SU-DHL-6 (cell line): ENCODE results near the gene SPNS3.

Source experiments
- H2AFZ ChIP-seq: fragments of 200-600 bp; sonication (generic); 2 replicates; pipeline ENCODE4 v1.6.1; 2014; ENCODE audit warnings: low read depth, mild to moderate bottlenecking, moderate library complexity, mixed read lengths, antibody characterized with exemption, low read length; ENCODE audit not compliant: severe bottlenecking
- H3F3A ChIP-seq: fragments of 200-600 bp; shearing (Covaris generic); 2 replicates; pipeline ENCODE4 v1.6.0; 2016; ENCODE audit warnings: antibody characterized with exemption, mild to moderate bottlenecking; ENCODE audit not compliant: insufficient read depth
- H3K27ac ChIP-seq: fragments of 200-600 bp; sonication (generic); 2 replicates; pipeline ENCODE4 v1.5.1; 2016; ENCODE audit warnings: low read depth, mild to moderate bottlenecking, low read length, moderate library complexity, mixed read lengths
- H3K27me3 ChIP-seq: fragments of 200-600 bp; sonication (generic), shearing (Covaris generic); 2 replicates; pipeline ENCODE4 v1.6.0; 2014; ENCODE audit warnings: mild to moderate bottlenecking, low read length
- H3K36me3 ChIP-seq: fragments of 200-600 bp; sonication (generic); 2 replicates; pipeline ENCODE4 v1.6.1; 2014; ENCODE audit warnings: mild to moderate bottlenecking, low read length, mixed read lengths
- H3K4me2 ChIP-seq: fragments of 300-600, 200-600 bp; shearing (Covaris generic), sonication (generic); 2 replicates; pipeline ENCODE4 v1.6.0; 2014; ENCODE audit warnings: low read length, low read depth, mild to moderate bottlenecking; ENCODE audit not compliant: poor library complexity, severe bottlenecking
- H3K4me3 ChIP-seq: fragments of 200-600 bp; sonication (generic); 2 replicates; pipeline ENCODE4 v1.5.1; 2014; ENCODE audit warnings: antibody characterized with exemption, low read length, mild to moderate bottlenecking, mixed read lengths; ENCODE audit not compliant: insufficient read depth, poor library complexity, severe bottlenecking
- H3K79me2 ChIP-seq: fragments of 200-600 bp; sonication (generic); 2 replicates; pipeline ENCODE4 v1.6.1; 2014; ENCODE audit warnings: mild to moderate bottlenecking, low read length, moderate library complexity; ENCODE audit not compliant: insufficient read depth
- H3K9ac ChIP-seq: fragments of 200-600 bp; sonication (generic); 2 replicates; pipeline ENCODE4 v1.7.0; 2014; ENCODE audit warnings: mild to moderate bottlenecking, low read length
- H3K9me2 ChIP-seq: fragments of 200-600 bp; sonication (generic); replicated peaks from 2 replicates; pipeline ENCODE4 v1.6.1; 2014; ENCODE audit warnings: low read length; ENCODE audit not compliant: insufficient read depth
- H3K9me3 ChIP-seq: fragments of 200-600 bp; sonication (generic); 2 replicates; pipeline ENCODE4 v1.6.1; 2014; ENCODE audit warnings: low read length, mixed read lengths; ENCODE audit not compliant: insufficient read depth
- H4K20me1 ChIP-seq: fragments of 200-600 bp; sonication (generic); 2 replicates; pipeline ENCODE4 v1.6.1; 2014; ENCODE audit warnings: low read depth, mild to moderate bottlenecking, antibody characterized with exemption, low read length, moderate library complexity, mixed read lengths
- EZH2phosphoT487 ChIP-seq: fragments of 200-600 bp; sonication (generic), shearing (Covaris generic); conservative IDR thresholded peaks from 2 replicates; pipeline ENCODE4 v1.6.1; 2018; ENCODE audit warnings: mild to moderate bottlenecking, antibody characterized with exemption, low read length, moderate library complexity, mixed read lengths
- TF ChIP-seq, protein P1 (sequence below): fragments of 200-600 bp; sonication (generic); IDR thresholded peaks from one replicate; pipeline ENCODE4 v1.5.1; 2017; ENCODE audit warnings: antibody characterized with exemption, mild to moderate bottlenecking, low read length, moderate library complexity; ENCODE audit not compliant: insufficient read depth, poor library complexity, severe bottlenecking

SPNS3 gene

DNA sequence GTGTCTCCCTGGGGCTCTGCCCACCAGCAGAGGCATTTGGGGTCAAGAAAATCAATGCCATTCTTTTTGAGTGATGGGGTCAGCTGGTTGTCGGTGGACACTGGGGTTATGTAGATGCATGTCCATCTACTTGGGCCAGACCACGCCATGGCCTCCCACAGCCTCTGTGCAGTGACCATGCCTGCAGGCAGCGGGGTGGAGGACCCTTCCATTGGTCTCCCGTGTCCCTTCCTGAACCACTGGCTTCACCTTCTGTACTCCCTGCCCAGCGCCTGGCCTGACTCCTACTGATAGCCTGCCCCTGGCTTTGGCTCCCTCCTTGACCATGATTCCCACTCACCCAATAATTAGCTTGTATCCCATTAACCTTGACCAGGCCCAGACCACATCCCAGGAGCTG, 28.0 kb upstream of the SPNS3 start:
- Histone ChIP-seq H3F3A (no peaks in the 10 kb centered on the region), H3K4me3 (no peak overlapping the region), H4K20me1 (no peaks in the 10 kb centered on the region), H3K79me2 (no peaks in the 10 kb centered on the region), H3K9me3 (no peaks in the 10 kb centered on the region), H3K9me2 (no peaks in the 10 kb centered on the region), H3K9ac (no peak overlapping the region), H3K27me3 (no peaks in the 10 kb centered on the region), H3K27ac (no peak overlapping the region), H2AFZ (no peak overlapping the region), H3K4me2 (no peak overlapping the region), H3K36me3 (no peaks in the 10 kb centered on the region)
- TF ChIP-seq EZH2phosphoT487: no peak
- TF ChIP-seq, protein P1, sequence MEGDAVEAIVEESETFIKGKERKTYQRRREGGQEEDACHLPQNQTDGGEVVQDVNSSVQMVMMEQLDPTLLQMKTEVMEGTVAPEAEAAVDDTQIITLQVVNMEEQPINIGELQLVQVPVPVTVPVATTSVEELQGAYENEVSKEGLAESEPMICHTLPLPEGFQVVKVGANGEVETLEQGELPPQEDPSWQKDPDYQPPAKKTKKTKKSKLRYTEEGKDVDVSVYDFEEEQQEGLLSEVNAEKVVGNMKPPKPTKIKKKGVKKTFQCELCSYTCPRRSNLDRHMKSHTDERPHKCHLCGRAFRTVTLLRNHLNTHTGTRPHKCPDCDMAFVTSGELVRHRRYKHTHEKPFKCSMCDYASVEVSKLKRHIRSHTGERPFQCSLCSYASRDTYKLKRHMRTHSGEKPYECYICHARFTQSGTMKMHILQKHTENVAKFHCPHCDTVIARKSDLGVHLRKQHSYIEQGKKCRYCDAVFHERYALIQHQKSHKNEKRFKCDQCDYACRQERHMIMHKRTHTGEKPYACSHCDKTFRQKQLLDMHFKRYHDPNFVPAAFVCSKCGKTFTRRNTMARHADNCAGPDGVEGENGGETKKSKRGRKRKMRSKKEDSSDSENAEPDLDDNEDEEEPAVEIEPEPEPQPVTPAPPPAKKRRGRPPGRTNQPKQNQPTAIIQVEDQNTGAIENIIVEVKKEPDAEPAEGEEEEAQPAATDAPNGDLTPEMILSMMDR: no peak

DNA sequence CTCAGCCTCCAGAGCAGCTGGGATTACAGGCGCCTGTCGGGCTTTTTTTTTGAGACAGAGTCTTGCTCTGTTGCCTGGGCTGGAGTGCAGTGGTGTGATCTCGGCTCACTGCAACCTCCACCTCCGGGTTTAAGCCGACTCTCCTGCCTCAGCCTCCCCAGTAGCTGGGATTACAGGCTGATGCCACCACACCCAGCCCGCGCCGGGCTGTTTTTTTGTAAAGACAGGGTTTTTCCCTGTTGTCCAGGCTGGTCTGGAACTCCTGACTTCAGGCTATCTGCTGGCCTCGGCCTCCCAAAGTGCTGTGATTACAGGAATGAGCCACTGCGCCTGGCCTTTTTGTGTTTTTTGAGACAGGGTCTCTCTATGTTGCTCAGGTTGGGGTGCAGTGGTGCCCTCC, 27.4 kb upstream of the SPNS3 start:
- H3K9me2 ChIP-seq: no peaks in the 10 kb centered on the region
- H4K20me1 ChIP-seq: no peaks in the 10 kb centered on the region
- H3K79me2 ChIP-seq: no peaks in the 10 kb centered on the region
- H3K27ac ChIP-seq: no peak overlapping the region
- no peak overlapping the region for H2AFZ ChIP-seq
- H3K9ac ChIP-seq: no peak overlapping the region
- no peaks in the 10 kb centered on the region for H3K36me3 ChIP-seq
- no peaks in the 10 kb centered on the region for H3K27me3 ChIP-seq
- H3K4me2 ChIP-seq: no peak overlapping the region
- no peaks in the 10 kb centered on the region for H3K9me3 ChIP-seq
- no peak overlapping the region for H3K4me3 ChIP-seq
- H3F3A ChIP-seq: no peaks in the 10 kb centered on the region
- TF ChIP-seq EZH2phosphoT487: no peak
- TF ChIP-seq, protein P1: no peak

DNA sequence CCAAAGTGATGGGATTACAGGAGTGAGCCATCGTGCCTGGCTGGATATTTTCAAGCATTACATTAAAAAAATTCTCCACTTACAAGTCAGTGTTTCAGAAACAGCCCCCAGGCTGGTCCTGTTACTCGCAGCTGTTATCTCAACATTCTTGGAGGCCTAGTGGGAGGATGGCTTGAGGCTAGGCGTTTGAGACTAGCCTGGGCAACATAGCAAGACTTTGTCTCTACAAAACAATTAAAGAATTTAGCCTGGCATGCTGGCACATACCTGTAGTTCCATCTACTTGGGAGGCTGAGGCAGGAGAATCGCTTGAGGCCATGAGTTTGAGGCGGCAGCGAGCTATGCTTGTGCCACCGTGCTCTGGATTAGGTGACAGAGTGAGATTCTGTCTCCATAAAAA, 26.5 kb upstream of the SPNS3 start:
- Histone ChIP-seq H3K4me3 (no peak overlapping the region), H3K9me3 (no peaks in the 10 kb centered on the region), H3K36me3 (no peaks in the 10 kb centered on the region), H3K9ac (no peak overlapping the region), H2AFZ (no peak overlapping the region), H3K27ac (no peak overlapping the region), H3K79me2 (no peaks in the 10 kb centered on the region), H3F3A (no peaks in the 10 kb centered on the region), H3K27me3 (no peaks in the 10 kb centered on the region), H3K4me2 (no peak overlapping the region), H3K9me2 (no peaks in the 10 kb centered on the region), H4K20me1 (no peaks in the 10 kb centered on the region)
- TF ChIP-seq, protein P1: no peak
- TF ChIP-seq EZH2phosphoT487: no peak
